SHP77 treated with DMSO at 0.1 percent for 48 hours (cell line): ENCODE data around the gene GSKIP.
"Not testable (repeated sequence)": the region's sequence is repeated elsewhere in the genome, so short reads cannot be mapped to it uniquely, and the experiment has no call there.

ENCODE experiments used
- DNase-seq: peaks from one replicate; lab custom pipeline; 2025; lab: John Stamatoyannopoulos, UW

Gene GSKIP

DNA sequence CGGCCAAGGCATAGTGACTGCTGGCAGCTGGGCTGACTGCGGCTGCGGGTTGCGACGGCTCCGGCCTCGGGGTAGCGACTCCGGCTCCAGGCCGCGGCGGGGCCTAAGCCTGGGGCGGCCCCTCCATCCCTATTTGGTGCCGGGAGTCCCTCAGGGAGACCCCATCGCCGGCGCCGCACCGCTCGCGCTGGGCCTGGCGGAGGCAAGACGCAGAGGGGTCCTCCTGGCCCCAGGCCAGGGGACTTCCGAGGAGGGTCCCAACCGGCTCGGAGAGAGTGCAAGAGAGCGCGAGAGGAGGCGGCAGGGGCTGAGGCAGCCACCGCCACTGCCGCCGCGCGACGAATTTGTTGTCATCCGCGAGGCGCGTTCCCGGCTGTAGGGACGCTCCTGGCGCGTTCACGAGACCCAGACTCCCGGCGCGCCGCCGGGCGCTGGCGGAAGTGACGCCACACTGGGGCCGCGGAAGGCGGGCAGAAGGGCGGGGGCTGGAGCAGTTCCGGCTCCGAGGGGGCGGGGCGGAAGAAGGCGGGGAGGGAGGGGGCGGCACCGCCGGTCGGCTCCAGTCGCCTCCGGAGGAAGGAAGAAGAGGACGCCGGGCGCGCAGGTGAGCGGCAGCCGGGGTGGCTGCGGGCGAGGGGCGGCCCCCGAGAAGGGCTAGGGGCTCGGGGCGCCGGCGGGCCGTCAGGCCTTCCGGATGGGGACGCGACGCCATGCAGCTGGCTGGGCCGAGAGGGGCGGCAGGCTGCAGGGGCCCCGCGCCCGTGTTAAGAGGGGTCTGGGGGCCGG lies at the start of gene GSKIP, which contains the start of gene ATG2B:
TSS of gene GSKIP (plus strand) at position 562 of the 786 bp plus-strand sequence. CDS start 18,722 bp downstream, outside the sequence.
TSS of gene ATG2B (minus strand) at position 377 of the 786 bp plus-strand sequence. CDS start at position 12, 365 bp downstream.
- peak; percentile 77 for DNase-seq

DNA sequence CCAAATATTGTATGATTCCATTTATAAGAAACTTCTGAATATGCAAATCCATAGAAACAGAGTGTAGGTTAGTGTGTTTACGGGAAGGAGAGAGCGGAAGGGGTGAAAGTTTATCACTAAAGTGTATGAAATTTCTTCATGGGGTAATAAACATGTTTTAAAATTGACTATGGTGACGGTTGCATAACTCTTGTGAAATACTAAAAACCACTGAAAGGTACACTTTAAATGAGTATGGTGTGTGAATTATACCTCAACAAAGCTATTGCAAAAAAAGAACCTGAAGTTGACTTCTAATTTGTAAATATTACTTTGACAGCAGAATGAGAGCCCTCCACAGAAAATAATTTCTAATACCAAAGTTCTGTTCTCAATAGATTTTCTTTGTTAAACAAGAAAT lies 47.2 kb upstream of the GSKIP start:
- no peak for DNase-seq

- no peak for DNase-seq
Observed at GRCh38 chr14:96318836-96319235, 44.5 kb upstream of the GSKIP start.

GRCh38 chr14:96320605-96321004 lies 42.7 kb upstream of the GSKIP start:
- no peak for DNase-seq

DNA sequence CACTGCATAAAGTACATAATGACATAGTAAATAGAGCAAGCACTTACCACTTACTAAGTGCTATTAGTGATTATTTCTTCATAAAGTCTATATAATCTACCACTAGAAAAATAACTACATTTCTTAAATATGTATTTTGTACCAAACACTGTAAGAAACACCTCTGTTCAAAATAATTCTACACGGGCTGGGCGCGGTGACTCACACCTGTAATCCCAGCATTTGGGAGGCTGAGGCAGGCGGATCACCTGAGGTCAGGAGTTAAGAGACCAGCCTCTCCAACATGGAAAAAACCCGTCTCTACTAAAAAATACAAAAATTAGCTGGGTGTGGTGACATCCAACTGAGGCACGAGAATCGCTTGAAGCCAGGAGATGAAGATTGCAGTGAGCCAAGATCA lies 39.1 kb upstream of the GSKIP start:
- DNase-seq = no peak

DNA sequence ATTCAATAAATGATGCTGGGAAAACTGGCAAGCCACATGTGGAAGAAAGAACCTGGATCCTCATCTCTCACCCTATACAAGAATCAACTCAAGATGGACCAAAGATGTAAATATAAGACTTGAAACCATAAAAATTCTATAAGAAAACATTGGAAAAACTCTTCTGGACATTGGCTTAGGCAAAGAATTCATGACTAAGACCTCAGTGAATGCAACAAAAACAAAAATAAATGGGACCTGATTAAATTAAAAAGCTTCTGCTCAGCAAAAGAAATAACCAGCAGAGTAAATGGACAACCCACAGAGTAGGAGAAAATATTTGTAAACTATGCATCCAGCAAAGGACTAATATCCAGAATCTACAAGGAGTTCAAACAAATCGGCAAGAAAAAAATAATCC lies 24.8 kb upstream of the GSKIP start:
- DNase-seq = no peak

DNA sequence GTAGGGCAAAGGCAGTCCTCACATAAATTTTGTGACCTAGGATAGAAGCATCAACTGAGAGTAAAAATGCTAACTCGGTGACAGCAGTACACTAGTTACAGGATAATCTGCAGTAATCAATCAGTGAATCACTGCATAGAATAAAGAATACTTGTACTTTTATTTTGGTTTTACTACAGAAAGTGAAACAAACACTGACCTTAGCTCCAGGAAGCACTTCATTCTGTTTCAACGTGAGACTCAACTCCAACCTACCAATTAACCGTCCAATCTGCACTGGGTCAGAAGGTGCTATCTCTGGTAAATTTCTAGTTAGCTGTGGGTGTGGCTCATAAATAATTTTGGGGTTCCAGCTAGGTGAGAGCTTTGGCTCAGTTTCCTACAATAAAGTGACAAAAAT lies 22.0 kb upstream of the GSKIP start:
- no peak for DNase-seq

DNA sequence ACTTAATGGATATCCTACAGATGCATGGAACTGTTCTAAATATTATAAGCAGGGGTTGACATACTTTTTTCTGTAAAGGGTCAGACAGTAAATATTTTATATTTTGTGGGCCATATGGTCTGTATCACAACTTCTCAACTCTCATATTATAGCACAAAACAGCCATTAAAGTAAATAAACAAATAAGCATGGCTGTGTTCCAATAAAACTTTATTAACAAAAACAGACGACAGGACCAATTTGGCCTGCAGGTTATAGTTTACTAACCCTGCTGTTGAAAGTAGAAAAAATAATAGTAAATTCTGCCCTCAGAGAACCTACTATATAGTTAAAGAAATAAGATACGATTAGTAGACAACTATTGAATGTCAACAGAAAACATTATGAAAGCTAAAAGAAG lies 17.7 kb upstream of the GSKIP start:
- DNase-seq = no peak

GRCh38 chr14:96347957-96348356 lies 15.4 kb upstream of the GSKIP start:
- DNase-seq = not testable (repeated sequence)

DNA sequence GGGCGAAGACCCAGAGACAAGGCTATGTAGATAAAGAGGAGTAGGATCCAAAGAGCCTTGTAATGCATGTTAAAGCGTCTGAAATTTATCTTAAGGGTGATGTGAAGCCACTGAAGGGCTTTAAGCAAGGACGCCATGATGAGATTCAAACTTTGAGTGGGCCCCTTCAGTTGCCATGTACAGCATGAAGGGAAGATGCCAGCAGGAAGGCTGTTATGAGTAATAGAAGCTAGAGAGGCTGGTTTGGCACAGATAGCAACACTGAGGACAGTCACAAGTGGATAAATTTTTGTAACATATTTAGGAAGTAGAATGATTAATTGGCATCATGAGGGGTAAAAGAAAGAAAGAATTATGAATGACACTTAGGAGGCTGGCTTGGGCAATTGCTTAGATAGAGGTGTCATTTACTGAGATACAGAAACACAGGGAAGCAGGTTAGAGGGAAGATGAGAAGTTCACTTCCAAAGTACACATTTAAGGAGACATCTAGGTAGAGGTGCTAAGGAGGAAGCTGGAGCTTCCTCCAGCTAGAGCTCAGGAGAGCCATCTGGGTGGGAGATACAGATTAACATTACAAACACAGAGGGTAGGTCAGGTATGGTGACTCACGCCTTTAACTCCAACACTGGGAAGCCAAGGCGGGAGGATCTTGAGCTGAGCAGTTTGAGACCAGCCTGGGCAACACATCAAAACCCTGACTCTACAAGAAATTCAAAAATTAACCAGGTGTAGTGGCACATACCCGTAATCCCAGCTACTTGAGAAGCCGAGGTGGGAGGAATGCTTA lies 13.8 kb upstream of the GSKIP start:
- no peak for DNase-seq

DNA sequence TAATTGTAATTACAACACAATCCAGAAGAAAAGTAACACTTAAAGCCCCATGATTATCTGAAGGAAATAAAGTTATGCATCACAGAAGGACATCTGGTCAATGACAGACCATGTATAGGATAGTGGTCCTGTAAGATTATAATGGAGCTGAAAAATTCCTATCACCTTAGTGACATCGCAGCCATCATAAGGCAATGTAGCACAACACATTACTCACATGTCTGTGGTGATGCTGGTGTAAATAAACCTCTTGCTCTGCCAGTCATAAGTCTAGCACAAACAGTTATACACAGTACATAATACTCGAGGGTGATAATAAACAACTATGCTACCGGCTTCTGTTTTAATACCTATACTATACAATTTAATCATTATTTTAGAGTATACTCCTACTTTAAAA lies 11.3 kb upstream of the GSKIP start:
- DNase-seq = no peak

GRCh38 chr14:96352708-96353107 lies 10.6 kb upstream of the GSKIP start:
- no peak for DNase-seq

GRCh38 chr14:96354246-96354645 lies 9.1 kb upstream of the GSKIP start:
- no peak for DNase-seq

DNA sequence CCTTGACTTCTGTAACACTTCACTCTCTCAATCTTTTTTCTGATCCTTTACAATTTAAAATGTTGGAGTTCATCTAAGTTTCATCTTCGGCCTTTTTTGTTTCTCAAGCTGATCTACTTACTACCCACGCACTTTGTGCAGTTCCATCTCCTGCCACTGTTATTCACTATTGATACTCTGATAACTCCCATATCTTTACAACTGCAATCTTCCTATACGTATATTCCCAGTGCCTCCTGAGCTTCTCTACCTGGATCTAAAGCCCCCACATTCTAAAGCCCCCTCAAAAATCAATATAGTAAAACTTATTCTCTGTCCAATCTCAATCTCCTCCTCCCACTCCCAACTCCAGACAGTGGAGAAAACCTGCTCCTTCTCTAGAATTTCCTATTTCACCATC lies 6.1 kb upstream of the GSKIP start:
- no peak for DNase-seq

DNA sequence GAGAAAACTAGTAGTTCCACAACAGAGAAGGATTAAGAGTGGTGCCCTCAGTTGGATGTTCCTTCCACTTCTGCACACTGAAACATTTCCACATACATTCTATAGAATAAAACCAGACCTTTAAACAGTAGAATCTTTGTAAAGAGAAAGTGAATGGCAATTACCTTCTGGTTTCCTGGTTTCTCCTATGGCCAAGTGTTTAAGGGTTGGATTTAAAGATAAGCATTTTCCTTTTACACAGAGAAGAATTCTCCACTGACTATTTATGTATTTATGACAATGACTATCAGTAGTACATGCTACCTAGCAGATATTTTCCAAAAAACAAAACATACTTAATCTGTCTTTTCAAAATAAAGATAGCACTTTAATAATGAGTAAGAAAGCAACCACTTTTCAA lies 3.4 kb upstream of the GSKIP start:
- DNase-seq = no peak

DNA sequence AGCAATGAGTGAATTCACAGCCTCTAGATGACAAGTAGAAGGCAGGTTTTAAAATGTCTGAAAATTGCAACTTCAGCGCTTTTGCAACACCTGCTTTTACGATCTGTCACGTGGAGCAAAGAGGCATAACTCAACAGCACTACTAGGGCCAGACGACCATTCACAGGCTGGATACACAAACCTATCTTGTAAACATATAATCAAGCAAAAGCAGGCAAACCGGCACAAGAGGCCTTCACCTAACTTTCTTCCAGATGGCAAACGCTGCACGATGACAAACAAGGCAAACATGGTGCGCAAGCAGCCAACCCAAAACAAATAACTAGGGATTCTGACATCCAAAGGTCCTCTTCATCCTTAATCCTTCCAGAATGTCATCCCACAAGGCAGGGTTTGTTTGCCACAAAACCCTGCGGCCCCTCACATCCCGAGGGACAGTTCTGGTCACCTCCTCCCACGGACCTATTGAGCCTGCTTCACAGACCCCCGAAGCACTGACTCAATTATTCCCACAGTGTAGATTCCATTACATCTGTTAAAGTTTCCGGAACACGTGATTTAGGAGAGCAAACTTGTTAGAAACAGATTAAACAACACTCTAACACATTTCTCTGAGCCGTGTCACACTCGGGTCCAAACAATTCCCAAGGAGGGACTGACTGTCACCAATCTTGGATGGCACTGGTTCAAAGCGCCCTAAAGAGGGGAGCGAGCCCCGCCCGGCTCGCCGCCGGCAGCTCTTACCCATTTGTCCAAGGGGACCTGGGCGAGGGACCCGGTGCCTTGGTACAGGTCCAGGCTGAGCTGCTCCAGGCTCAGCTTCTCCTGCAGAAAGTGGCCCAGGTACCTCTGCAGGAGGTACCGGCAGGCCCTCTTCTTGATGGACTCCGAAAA lies 1.0 kb upstream of the GSKIP start:
- DNase-seq = peak; percentile 73

DNA sequence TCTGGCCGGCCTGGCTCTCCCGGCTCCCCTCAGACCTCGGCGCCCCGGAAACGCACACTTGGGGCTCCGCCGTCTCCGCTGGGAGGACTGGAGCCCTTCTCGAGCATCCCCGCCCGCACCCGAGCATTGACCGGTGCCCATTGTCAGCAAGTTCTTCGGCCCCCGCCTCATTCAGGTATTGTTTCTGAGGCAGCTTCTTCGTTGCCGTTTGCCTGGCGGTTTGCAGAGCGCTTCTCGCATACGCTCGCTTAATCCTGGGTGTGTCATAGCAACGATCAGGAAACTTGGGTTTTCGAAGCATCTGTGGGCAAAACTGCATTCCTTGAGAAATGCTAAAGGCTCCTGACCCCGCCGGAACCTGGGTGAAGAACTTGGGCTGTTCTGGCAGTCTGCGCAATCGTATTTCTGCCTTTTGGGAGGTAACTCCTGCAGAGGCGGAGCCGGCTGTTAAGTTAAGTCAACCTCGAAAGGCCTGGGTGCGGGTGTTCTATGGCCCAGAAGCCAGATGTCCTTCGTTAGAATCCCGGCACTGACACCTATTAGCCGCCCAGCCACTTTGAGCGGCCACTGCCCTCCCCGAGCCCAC lies 518 bp downstream of the GSKIP start:
- no peak for DNase-seq

GRCh38 chr14:96364962-96365361 lies 1.6 kb downstream of the GSKIP start:
- DNase-seq = no peak

DNA sequence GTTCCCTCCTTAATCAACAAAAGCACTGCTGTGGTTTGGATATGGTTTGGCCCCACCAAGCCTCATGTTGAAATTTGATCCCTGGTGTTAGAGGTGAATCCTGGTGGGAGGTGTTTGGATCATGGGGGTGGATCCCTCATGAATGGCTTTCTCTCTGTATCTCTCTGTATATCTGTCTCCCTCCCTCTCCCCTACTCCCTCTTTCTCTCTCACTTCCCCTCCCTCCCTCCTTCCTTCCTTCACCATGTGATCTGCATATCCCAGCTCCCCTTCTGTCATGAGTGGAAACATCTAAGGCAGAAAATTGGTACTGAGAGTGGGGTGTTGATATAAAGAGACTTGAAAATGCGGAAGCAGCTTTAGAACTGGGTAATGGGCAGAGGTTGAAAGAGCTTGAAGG lies 5.2 kb downstream of the GSKIP start:
- DNase-seq = no peak

DNA sequence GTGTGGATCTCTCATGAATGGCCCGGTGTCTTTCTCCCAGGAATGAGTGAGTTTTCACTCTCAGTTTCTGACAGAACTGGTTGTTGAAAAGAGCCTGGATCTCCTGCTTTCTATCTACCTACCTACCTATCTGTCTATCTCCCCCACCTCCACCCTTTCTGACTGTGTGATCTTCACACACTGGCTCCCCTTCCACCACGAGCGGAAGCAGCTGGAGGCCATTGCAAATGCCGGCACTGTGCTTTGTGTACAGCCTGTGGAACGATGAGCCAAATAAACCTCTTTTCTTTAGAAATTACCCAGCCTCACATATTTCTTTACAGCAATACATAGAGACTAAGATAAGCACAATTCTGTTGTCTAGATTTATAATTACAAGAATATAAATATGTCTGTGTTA lies 7.2 kb downstream of the GSKIP start:
- no peak for DNase-seq

DNA sequence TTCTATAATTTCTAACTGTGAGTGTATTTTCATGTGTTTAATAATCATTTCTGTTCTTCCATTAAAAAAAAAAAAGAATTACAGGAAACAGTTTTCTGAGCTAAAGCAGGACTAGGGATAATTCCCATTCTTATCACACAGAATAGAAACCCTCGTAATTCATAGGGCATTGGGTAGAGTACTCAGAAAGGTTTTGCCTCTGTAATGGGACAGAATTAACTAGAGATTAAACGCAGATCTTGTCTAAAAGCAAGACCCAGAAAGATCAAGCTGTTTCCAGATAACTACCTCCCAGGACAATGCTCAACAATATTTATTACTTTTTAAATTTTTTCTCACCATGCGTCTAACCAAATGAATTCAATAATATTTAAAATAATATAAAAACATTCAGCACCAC lies 10.2 kb downstream of the GSKIP start:
- DNase-seq = no peak

DNA sequence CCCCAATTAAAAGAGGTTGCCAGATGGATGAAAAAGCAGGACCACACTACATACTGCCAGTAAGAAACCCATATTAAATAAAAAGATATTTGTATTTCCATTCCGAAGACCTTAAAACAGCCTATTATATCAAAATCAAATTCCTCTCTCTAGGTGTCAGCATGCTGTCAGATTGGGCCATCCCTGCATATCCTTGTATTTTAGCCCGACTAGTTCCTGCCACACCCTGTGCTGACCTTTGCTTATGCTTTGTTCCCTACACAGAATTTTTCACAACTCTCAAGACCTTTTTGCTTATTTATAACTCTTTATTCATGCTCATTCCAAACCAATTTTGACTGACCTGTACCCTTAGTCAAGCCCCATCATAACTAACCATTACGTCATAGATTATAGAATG lies 12.8 kb downstream of the GSKIP start:
- no peak for DNase-seq
